Neural cell (in vitro differentiated cells): ENCODE results near the gene POC5. TPM values are rescaled to one million over a fixed set of nuclear protein-coding genes. Genes with fewer than 3 reads are reported as not detected.

Experiments
- H2AFZ ChIP-seq: fragments of 200-600, 300-800 bp; sonication (generic), shearing (Covaris generic); 2 replicates; pipeline ENCODE4 v1.6.0; 2014; ENCODE audit warnings: low read depth, mild to moderate bottlenecking, antibody characterized with exemption, low read length, moderate library complexity
- H3F3A ChIP-seq: fragments of 200-600 bp; shearing (Covaris generic); 2 replicates; pipeline ENCODE4 v1.6.1; 2016; ENCODE audit warnings: mild to moderate bottlenecking, moderate library complexity, mixed read lengths, antibody characterized with exemption, low read length; ENCODE audit not compliant: insufficient read depth, poor library complexity, severe bottlenecking
- H3K27ac ChIP-seq: fragments of 200-600, 300-800 bp; sonication (generic), shearing (Covaris generic); 2 replicates; pipeline ENCODE4 v1.5.1; 2014; ENCODE audit warnings: mild to moderate bottlenecking, low read length, moderate library complexity
- H3K27me3 ChIP-seq: fragments of 300-800, 200-600 bp; sonication (generic), shearing (Covaris generic); 2 replicates; pipeline ENCODE4 v1.6.0; 2014; ENCODE audit warnings: mild to moderate bottlenecking, low read depth, low read length, moderate library complexity; ENCODE audit not compliant: insufficient read depth
- H3K36me3 ChIP-seq: fragments of 300-800, 200-600 bp; sonication (generic), shearing (Covaris generic); 2 replicates; pipeline ENCODE4 v1.5.1; 2014; ENCODE audit warnings: mild to moderate bottlenecking, antibody characterized with exemption, low read length, moderate library complexity; ENCODE audit not compliant: insufficient read depth
- H3K4me2 ChIP-seq: fragments of 300-800, 200-600 bp; sonication (generic), shearing (Covaris generic); 2 replicates; pipeline ENCODE4 v1.6.0; 2014; ENCODE audit warnings: mild to moderate bottlenecking, low read length
- H3K4me3 ChIP-seq: fragments of 300-800, 200-600 bp; sonication (generic), shearing (Covaris generic); 2 replicates; pipeline ENCODE4 v1.5.1; 2014; ENCODE audit warnings: mild to moderate bottlenecking, low read length, moderate library complexity
- H3K79me2 ChIP-seq: fragments of 200-600 bp; shearing (Covaris generic); replicated peaks from 2 replicates; pipeline ENCODE4 v1.6.0; 2014; ENCODE audit warnings: mild to moderate bottlenecking, low read length, moderate library complexity; ENCODE audit not compliant: insufficient read depth
- H3K9ac ChIP-seq: fragments of 300-800, 200-600 bp; sonication (generic), shearing (Covaris generic); 2 replicates; pipeline ENCODE4 v1.6.1; 2016; ENCODE audit warnings: mild to moderate bottlenecking, low read length, mixed read lengths
- H3K9me2 ChIP-seq: fragments of 200-600 bp; shearing (Covaris generic); 2 replicates; pipeline ENCODE4 v1.6.1; 2016; ENCODE audit warnings: mild to moderate bottlenecking, low read length, mixed read lengths; ENCODE audit not compliant: insufficient read depth
- H3K9me3 ChIP-seq: fragments of 200-600, 300-800 bp; sonication (generic), shearing (Covaris generic); 2 replicates; pipeline ENCODE4 v1.6.1; 2016; ENCODE audit warnings: mild to moderate bottlenecking, mixed run types, low read length, moderate library complexity, mixed read lengths
- H4K20me1 ChIP-seq: fragments of 200-600 bp; shearing (Covaris generic); 2 replicates; pipeline ENCODE4 v1.6.1; 2016; ENCODE audit warnings: mild to moderate bottlenecking, mixed run types; ENCODE audit not compliant: insufficient read depth
- CTCF ChIP-seq: fragments of 450-650 bp; IDR thresholded peaks from 2 replicates; pipeline ENCODE4 v1.5.1; 2014; ENCODE audit warnings: antibody characterized with exemption, mild to moderate bottlenecking, moderate library complexity; ENCODE audit not compliant: poor library complexity, severe bottlenecking
- EP300 ChIP-seq: fragments of 450-650 bp; conservative IDR thresholded peaks from 2 replicates; pipeline ENCODE4 v1.6.1; 2014; ENCODE audit warnings: antibody characterized with exemption, mild to moderate bottlenecking, moderate library complexity; ENCODE audit not compliant: poor library complexity, severe bottlenecking
- EZH2 ChIP-seq: fragments of 200-600, 300-800 bp; shearing (Covaris generic), sonication (generic); IDR thresholded peaks from 2 replicates; pipeline ENCODE4 v1.6.1; 2014; ENCODE audit warnings: antibody characterized with exemption, low read length, borderline replicate concordance, mild to moderate bottlenecking; ENCODE audit not compliant: insufficient read depth, poor library complexity, severe bottlenecking
- MXI1 ChIP-seq: fragments of 450-650 bp; conservative IDR thresholded peaks from 2 replicates; pipeline ENCODE4 v1.6.1; 2014; ENCODE audit warnings: antibody characterized with exemption, mild to moderate bottlenecking; ENCODE audit not compliant: poor library complexity, severe bottlenecking
- POLR2AphosphoS5 ChIP-seq: IDR thresholded peaks from 2 replicates; pipeline ENCODE4 v1.6.1; 2012
- RAD21 ChIP-seq: fragments of 450-650 bp; conservative IDR thresholded peaks from 2 replicates; pipeline ENCODE4 v1.6.1; 2014; ENCODE audit warnings: antibody characterized with exemption, mild to moderate bottlenecking, moderate library complexity
- REST ChIP-seq: IDR thresholded peaks from 2 replicates; pipeline ENCODE4 v1.6.1; 2012; ENCODE audit warnings: borderline replicate concordance
- SMC3 ChIP-seq: fragments of 450-650 bp; conservative IDR thresholded peaks from 2 replicates; pipeline ENCODE4 v1.6.1; 2014; ENCODE audit warnings: antibody characterized with exemption, mild to moderate bottlenecking, moderate library complexity; ENCODE audit not compliant: poor library complexity
- TAF1 ChIP-seq: IDR thresholded peaks from 2 replicates; pipeline ENCODE4 v1.6.1; 2012; ENCODE audit warnings: low read depth
- polyA plus RNA-seq: library from polyadenylated mRNA; depleted of rRNA; stranded (reverse); fragments of >200 nt; gene quantifications from 2 replicates; pipeline ENCODE4 v1.2.3, GENCODE V29; 2014

POC5 gene
- polyA plus RNA-seq, 1 donor from 2014 or later, result 36.1 TPM

- no peak overlapping the region for H3K4me3 ChIP-seq
- H4K20me1 ChIP-seq, result no peaks in the 10 kb centered on the region
- no peak overlapping the region for H3K4me2 ChIP-seq
Observed at GRCh38 chr5:75672616-75673015, 44.6 kb downstream of the POC5 start.

GRCh38 chr5:75671506-75671905 is 45.7 kb downstream of the POC5 start:
- no peaks in the 10 kb centered on the region for H3F3A ChIP-seq
- no peak overlapping the region for H3K4me3 ChIP-seq
- H3K9ac ChIP-seq, result no peak overlapping the region
- no peaks in the 10 kb centered on the region for H3K79me2 ChIP-seq
- H3K27ac ChIP-seq, result no peak overlapping the region
- H3K27me3 ChIP-seq, result no peaks in the 10 kb centered on the region
- H3K36me3 ChIP-seq, result no peaks in the 10 kb centered on the region
- no peak overlapping the region for H3K4me2 ChIP-seq
- no peaks in the 10 kb centered on the region for H3K9me2 ChIP-seq
- no peaks in the 10 kb centered on the region for H3K9me3 ChIP-seq
- no peak overlapping the region for H2AFZ ChIP-seq
- H4K20me1 ChIP-seq, result no peaks in the 10 kb centered on the region
- TF ChIP-seq POLR2AphosphoS5, result no peak
- TF ChIP-seq EZH2, result no peak
- TF ChIP-seq EP300, result no peak
- no peak for TF ChIP-seq SMC3
- no peak for TF ChIP-seq TAF1
- no peak for TF ChIP-seq REST
- TF ChIP-seq CTCF, result no peak

More at GRCh38 chr5:75672616-75673015, 44.6 kb downstream of the POC5 start:
- Histone ChIP-seq H3K79me2 (no peaks in the 10 kb centered on the region), H3K9me3 (no peaks in the 10 kb centered on the region), H3K36me3 (no peaks in the 10 kb centered on the region), H3K9ac (no peak overlapping the region), H3F3A (no peaks in the 10 kb centered on the region), H2AFZ (no peak overlapping the region), H3K27me3 (no peaks in the 10 kb centered on the region), H3K9me2 (no peaks in the 10 kb centered on the region), H3K27ac (no peak overlapping the region)
- TF ChIP-seq MXI1 (no peak), CTCF (no peak), TAF1 (no peak), EP300 (no peak), RAD21 (no peak), POLR2AphosphoS5 (no peak), REST (no peak), EZH2 (no peak), SMC3 (no peak)
